Adrenal gland (tissue), 5 donors: ENCODE data around the gene CD86.

Experiments
- POLR2A ChIP-seq, 2 donors: fragments of 450-650 bp; IDR thresholded peaks; one replicate each; pipeline ENCODE4 v1.6.1; 2017; ENCODE audit warnings: antibody characterized with exemption in 2 of 2, mild to moderate bottlenecking in 2 of 2, moderate library complexity in 1 of 2
- TF ChIP-seq, protein P1 (sequence below), 6 experiments: fragments of 450-650 bp in 4 of 6; fragments of 200-600 bp in 2 of 6; sonication (generic) in 1 of 6; IDR thresholded peaks; 1 replicate in 5 of 6; 2 replicates in 1 of 6; pipeline versions ENCODE4 v1.5.1 to v1.8.0; 2016 to 2021; ENCODE audit warnings: antibody characterized with exemption in 6 of 6, mild to moderate bottlenecking in 2 of 6, moderate library complexity in 1 of 6
- donor health status: DM: no; HTN: no; CAD: no.

DNA sequence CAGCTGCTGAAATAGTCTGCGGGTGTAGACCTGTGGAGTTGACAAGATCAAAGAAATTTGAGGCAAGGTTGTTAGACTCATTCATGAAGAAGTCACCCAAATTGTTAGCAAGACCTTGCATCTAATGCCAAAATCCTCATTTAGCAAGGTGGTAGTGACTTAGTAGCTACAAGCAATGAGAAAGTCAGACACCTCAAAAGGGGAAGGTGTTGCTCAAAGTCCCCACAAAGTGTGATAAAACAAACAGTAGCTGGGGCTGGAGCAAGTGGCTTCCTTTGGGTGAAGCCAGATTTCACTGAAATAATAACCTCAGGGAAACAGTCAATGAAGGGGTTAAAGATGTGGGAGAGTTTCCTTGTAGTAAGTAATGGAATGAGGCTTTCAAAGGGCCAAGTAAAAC is 44.9 kb downstream of the CD86 start:
- TF ChIP-seq, protein P1, sequence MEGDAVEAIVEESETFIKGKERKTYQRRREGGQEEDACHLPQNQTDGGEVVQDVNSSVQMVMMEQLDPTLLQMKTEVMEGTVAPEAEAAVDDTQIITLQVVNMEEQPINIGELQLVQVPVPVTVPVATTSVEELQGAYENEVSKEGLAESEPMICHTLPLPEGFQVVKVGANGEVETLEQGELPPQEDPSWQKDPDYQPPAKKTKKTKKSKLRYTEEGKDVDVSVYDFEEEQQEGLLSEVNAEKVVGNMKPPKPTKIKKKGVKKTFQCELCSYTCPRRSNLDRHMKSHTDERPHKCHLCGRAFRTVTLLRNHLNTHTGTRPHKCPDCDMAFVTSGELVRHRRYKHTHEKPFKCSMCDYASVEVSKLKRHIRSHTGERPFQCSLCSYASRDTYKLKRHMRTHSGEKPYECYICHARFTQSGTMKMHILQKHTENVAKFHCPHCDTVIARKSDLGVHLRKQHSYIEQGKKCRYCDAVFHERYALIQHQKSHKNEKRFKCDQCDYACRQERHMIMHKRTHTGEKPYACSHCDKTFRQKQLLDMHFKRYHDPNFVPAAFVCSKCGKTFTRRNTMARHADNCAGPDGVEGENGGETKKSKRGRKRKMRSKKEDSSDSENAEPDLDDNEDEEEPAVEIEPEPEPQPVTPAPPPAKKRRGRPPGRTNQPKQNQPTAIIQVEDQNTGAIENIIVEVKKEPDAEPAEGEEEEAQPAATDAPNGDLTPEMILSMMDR (IDR thresholded peaks at IDR 0.05): no peak
- TF ChIP-seq POLR2A (IDR thresholded peaks at IDR 0.05): no peak
